IPS-18a (cell line): ENCODE data around the gene LHX4.

ENCODE experiments used
- H3K27ac ChIP-seq: one replicate; pipeline ENCODE4 v1.5.1; 2013; ENCODE audit warnings: low read length
- H3K27me3 ChIP-seq: one replicate; pipeline ENCODE4 v1.6.1; 2013; ENCODE audit warnings: mild to moderate bottlenecking, low read length; ENCODE audit not compliant: control insufficient read depth, insufficient read depth
- H3K36me3 ChIP-seq: one replicate; pipeline ENCODE4 v1.6.1; 2013; ENCODE audit warnings: low read depth, low read length; ENCODE audit not compliant: control insufficient read depth
- H3K4me1 ChIP-seq: one replicate; pipeline ENCODE4 v1.6.1; 2013; ENCODE audit warnings: low read depth, low read length; ENCODE audit not compliant: control insufficient read depth
- H3K4me3 ChIP-seq: one replicate; pipeline ENCODE4 v1.5.1; 2013; ENCODE audit warnings: low read length
- H3K9ac ChIP-seq: one replicate; pipeline ENCODE4 v1.6.1; 2013; ENCODE audit warnings: mild to moderate bottlenecking, low read length, moderate library complexity
- H3K9me3 ChIP-seq: one replicate; pipeline ENCODE4 v1.6.1; 2013; ENCODE audit warnings: low read depth, low read length; ENCODE audit not compliant: control insufficient read depth

The LHX4 gene

GRCh38 chr1:180257028-180257386 lies 26.9 kb downstream of the LHX4 start:
- Histone ChIP-seq H3K27ac (no peak overlapping the region), H3K9me3 (no peaks in the 10 kb centered on the region), H3K9ac (no peak overlapping the region), H3K36me3 (no peaks in the 10 kb centered on the region), H3K4me1 (peaks cover 11% of the 10 kb centered on the region), H3K27me3 (no peaks in the 10 kb centered on the region), H3K4me3 (no peak overlapping the region)

- Histone ChIP-seq H3K4me1 (peaks cover 11% of the 10 kb centered on the region), H3K27ac (no peak overlapping the region), H3K9ac (no peak overlapping the region), H3K36me3 (no peaks in the 10 kb centered on the region), H3K9me3 (no peaks in the 10 kb centered on the region), H3K27me3 (no peaks in the 10 kb centered on the region), H3K4me3 (no peak overlapping the region)
These were observed 27.4 kb downstream of the LHX4 start for GRCh38 chr1:180257486-180257885.

GRCh38 chr1:180258290-180258689 lies 28.2 kb downstream of the LHX4 start:
- H3K9me3 ChIP-seq: no peaks in the 10 kb centered on the region
- no peaks in the 10 kb centered on the region for H3K27me3 ChIP-seq
- no peak overlapping the region for H3K4me3 ChIP-seq
- no peaks in the 10 kb centered on the region for H3K36me3 ChIP-seq
- H3K9ac ChIP-seq: no peak overlapping the region
- peaks cover 11% of the 10 kb centered on the region for H3K4me1 ChIP-seq
- no peak overlapping the region for H3K27ac ChIP-seq

GRCh38 chr1:180258935-180259334 lies 28.9 kb downstream of the LHX4 start:
- H3K27ac ChIP-seq: no peak overlapping the region

GRCh38 chr1:180259431-180260338 lies 29.6 kb downstream of the LHX4 start:
- Histone ChIP-seq H3K27me3 (no peaks in the 10 kb centered on the region), H3K4me3 (no peak overlapping the region), H3K9me3 (no peaks in the 10 kb centered on the region), H3K36me3 (no peaks in the 10 kb centered on the region), H3K9ac (no peak overlapping the region), H3K4me1 (peaks cover 9% of the 10 kb centered on the region), H3K27ac (no peak overlapping the region)

More at GRCh38 chr1:180258935-180259334, 28.9 kb downstream of the LHX4 start:
- Histone ChIP-seq H3K27me3 (no peaks in the 10 kb centered on the region), H3K4me1 (peaks cover 11% of the 10 kb centered on the region), H3K36me3 (no peaks in the 10 kb centered on the region), H3K9me3 (no peaks in the 10 kb centered on the region), H3K4me3 (no peak overlapping the region), H3K9ac (no peak overlapping the region)

GRCh38 chr1:180260541-180260940 lies 30.5 kb downstream of the LHX4 start:
- Histone ChIP-seq H3K4me1 (peaks cover 16% of the 10 kb centered on the region), H3K9me3 (no peaks in the 10 kb centered on the region), H3K27me3 (no peaks in the 10 kb centered on the region), H3K36me3 (no peaks in the 10 kb centered on the region), H3K27ac (no peak overlapping the region), H3K9ac (no peak overlapping the region), H3K4me3 (no peak overlapping the region)

GRCh38 chr1:180261030-180261429 lies 31.0 kb downstream of the LHX4 start:
- Histone ChIP-seq H3K36me3 (no peaks in the 10 kb centered on the region), H3K4me1 (peaks cover 19% of the 10 kb centered on the region), H3K27ac (no peak overlapping the region), H3K9me3 (no peaks in the 10 kb centered on the region), H3K27me3 (no peaks in the 10 kb centered on the region), H3K9ac (no peak overlapping the region), H3K4me3 (no peak overlapping the region)

GRCh38 chr1:180261524-180262155 lies 31.6 kb downstream of the LHX4 start:
- H3K9ac ChIP-seq: no peak overlapping the region
- H3K27ac ChIP-seq: no peak overlapping the region
- H3K36me3 ChIP-seq: no peaks in the 10 kb centered on the region
- H3K4me1 ChIP-seq: peaks cover 18% of the 10 kb centered on the region
- no peak overlapping the region for H3K4me3 ChIP-seq
- no peaks in the 10 kb centered on the region for H3K9me3 ChIP-seq
- H3K27me3 ChIP-seq: no peaks in the 10 kb centered on the region

GRCh38 chr1:180262628-180263488 lies 32.8 kb downstream of the LHX4 start:
- Histone ChIP-seq H3K36me3 (no peaks in the 10 kb centered on the region), H3K27me3 (no peaks in the 10 kb centered on the region)

GRCh38 chr1:180264595-180264994 lies 34.5 kb downstream of the LHX4 start:
- peaks cover 35% of the 10 kb centered on the region for H3K4me1 ChIP-seq
- H3K9me3 ChIP-seq: no peaks in the 10 kb centered on the region
- H3K4me3 ChIP-seq: no peak overlapping the region
- no peak overlapping the region for H3K27ac ChIP-seq
- no peak overlapping the region for H3K9ac ChIP-seq
- H3K27me3 ChIP-seq: no peaks in the 10 kb centered on the region
- no peaks in the 10 kb centered on the region for H3K36me3 ChIP-seq

More at GRCh38 chr1:180262628-180263488, 32.8 kb downstream of the LHX4 start:
- Histone ChIP-seq H3K4me1 (peaks cover 18% of the 10 kb centered on the region), H3K9me3 (no peaks in the 10 kb centered on the region), H3K9ac (no peak overlapping the region), H3K4me3 (no peak overlapping the region), H3K27ac (no peak overlapping the region)

- Histone ChIP-seq H3K9ac (no peak overlapping the region), H3K36me3 (no peaks in the 10 kb centered on the region), H3K4me3 (no peak overlapping the region), H3K4me1 (peaks cover 41% of the 10 kb centered on the region), H3K27ac (no peak overlapping the region), H3K9me3 (no peaks in the 10 kb centered on the region), H3K27me3 (no peaks in the 10 kb centered on the region)
These were observed 35.1 kb downstream of the LHX4 start for GRCh38 chr1:180265201-180265600.
